Activated T-cell treated with anti-CD3 and anti-CD28 coated beads, Interleukin-2, amount 50 U/mL, for 48 hours (primary cell): ENCODE measurements around the gene KIAA1755.

Experiments
- DNase-seq, 2 experiments: peaks; one replicate each; pipeline ENCODE4 v3.0.0-alpha.2; 2020

KIAA1755 gene

DNA sequence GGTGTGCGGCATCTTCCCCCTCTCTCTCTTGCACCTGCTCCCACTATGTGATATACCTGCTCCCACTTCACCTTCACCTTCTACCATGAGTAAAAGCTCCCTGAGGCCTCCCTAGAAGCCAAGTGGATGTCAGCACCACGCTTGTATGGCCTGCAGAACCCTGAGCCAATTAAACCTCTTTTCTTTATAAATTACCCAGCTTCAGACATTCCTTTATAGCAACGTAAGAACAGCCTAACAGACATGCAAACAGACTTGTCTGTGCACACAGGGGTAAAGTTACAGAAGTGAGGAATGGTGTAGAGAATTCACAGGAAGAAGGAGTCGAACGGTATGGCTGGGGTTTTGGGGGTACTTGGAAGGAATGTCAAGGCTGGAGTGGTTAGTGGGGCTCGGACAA is 80.7 kb downstream of the KIAA1755 start:
- DNase-seq, result no peak

GRCh38 chr20:38178581-38178980 is 82.0 kb downstream of the KIAA1755 start:
- DNase-seq, result no peak

DNA sequence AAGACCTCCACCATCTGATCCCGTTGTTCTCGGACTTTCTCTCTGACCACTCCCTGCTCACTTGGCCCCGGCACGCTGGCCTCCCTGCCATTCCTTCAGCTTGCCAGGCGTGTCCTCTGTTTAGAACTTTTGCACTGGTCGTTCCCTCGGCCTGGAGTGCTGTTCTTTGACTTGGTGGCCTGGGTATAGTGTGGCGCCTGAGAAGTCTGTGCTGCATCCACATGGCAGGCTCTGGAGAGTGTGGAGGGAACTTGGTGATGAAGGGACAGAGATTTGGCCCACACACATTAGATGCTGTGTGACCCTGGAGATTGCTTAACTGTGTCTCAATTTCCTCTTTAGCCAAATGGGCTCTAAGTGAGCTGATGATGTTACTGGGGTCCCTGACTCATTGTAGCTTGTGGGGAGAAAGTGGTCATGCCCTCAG is 82.5 kb downstream of the KIAA1755 start:
- DNase-seq, result no peak

DNA sequence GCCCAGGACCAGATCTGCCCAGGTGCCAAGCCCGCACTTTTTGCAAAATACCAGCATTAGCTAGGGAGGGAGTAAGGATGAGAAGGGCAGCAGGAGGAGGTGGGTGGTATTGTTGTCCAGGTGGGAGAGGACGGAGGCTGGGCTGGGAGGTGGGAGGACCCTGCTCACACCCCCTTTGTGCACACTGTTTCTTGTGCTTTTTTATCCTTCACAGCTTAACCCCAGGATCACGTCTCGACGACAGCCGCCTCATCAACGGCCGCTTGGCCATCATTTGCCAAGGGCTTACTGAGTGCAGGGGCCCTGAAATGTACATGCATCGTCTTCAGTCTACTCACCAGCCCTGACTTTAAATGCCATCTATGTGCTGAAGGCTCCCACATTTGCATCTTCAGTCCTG is 83.3 kb downstream of the KIAA1755 start:
- DNase-seq, result no peak

GRCh38 chr20:38175304-38176180 is 85.0 kb downstream of the KIAA1755 start:
- no peak for DNase-seq

- DNase-seq, result no peak
Observed at GRCh38 chr20:38173237-38174156, 87.0 kb downstream of the KIAA1755 start.

DNA sequence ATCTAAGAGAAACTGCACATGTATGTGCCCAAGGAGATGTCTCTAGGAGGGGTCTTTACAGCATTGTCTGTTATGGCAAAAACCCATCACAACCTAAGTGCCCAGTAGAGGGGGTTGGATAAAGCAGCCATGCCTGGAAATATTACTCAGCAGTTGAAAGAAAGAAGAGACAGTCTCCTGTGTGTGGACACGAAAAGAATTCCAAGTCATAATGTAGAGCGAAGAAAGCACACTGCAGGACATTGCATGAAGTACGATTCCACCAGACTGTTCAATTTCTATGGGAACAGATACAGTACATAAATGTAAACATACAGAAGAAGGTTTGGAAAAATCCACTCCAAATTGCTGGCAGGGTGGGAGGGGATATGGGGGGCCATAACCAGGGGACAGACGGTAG is 88.1 kb downstream of the KIAA1755 start:
- DNase-seq, result no peak

GRCh38 chr20:38171675-38172043 is 88.9 kb downstream of the KIAA1755 start:
- DNase-seq, result no peak

- DNase-seq, result no peak
Observed at GRCh38 chr20:38170826-38171674, 89.5 kb downstream of the KIAA1755 start.

GRCh38 chr20:38170219-38170825 is 90.2 kb downstream of the KIAA1755 start:
- no peak for DNase-seq

DNA sequence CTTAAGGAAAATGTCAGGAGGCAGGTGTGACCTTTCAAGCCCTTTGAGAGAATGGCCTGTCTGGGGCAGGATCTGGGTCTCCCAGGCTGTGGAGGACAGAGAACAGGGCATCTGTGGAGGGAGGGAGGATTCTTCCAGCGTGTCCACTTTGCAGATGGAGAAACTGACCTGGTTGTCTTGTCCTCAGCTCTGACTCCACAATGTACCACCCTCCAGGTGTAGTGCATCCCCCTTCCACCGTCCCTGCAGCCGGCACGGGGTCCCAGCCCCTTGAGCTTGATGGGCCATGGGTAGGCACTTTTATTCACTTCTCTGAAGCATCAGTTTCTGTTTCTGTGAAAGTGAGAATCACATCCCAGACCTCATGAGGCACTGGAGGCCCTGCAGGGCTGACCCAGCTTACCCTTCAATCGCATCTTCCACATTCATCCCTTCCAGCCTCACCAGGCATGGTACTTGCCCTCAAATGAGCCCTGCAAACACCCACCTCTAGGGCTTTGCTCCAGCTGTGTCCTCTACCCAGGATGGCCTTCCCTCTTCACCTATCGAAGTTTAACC is 90.8 kb downstream of the KIAA1755 start:
- DNase-seq, result no peak

DNA sequence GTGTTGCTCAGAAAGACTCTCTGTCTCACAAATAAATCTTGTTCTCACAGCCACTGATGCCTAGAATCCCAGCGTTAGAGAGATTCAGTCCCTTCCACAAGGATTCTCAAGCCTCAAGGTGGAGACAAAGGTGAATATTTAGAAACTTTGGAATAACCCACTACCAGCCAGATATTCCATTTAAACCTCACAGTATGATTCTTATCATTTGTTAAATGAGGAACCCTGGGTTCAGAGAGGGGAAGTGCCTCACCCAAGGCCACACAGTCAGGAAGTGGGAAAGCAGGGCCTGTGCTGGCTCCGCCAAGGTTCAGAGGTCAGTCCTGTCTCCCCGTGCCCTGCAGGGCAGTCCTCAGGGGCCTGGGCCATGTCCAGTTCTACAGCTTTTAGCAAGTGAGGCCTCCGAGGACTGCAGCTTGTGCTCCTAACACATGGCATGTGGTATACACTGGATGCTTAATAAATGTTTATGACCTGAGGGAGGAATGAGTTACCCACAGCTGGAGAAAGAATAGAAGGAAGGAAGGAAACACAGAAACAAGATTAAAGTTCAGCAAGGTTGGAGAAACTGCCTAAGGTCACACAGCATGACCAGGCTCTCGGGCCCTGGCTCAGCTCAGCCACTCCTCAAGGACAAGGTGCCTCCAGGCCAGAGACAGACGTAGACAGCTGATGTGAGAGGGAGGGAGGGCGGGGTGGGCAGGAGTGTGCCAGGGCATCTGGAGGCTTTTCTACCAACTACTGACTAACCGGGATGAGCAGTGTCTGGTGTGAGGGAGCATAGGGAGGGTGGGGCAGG is 91.5 kb downstream of the KIAA1755 start:
- no peak for DNase-seq

- DNase-seq, result no peak
Observed at GRCh38 chr20:38167851-38168760, 92.4 kb downstream of the KIAA1755 start.

DNA sequence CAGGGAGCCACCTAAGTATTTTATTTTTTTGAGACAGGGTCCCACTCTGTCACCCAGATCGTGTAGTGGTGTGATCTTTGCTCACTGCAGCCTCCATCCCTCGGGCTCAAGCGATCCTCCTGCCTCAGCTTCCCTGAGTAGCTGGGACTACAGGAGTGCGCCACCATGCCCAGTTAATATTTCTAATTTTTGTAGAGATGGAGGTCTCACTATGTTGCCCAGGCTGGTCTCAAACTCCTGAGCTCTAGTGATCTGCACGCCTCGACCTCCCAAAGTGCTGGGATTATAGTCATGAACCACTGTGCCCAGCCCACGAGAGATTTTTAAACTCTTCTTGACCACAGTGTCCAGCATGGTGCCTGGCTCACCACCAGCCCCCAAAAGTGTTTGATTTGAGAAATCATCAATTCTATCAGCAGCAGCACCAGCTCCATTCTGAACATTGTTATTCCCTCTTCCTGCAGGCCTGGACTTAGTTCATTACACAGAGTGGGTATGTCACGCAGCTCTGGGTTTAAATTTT is 93.1 kb downstream of the KIAA1755 start:
- no peak for DNase-seq

- DNase-seq, result no peak
Observed at GRCh38 chr20:38166703-38167233, 93.8 kb downstream of the KIAA1755 start.

GRCh38 chr20:38165966-38166702 is 94.4 kb downstream of the KIAA1755 start:
- DNase-seq, result no peak

DNA sequence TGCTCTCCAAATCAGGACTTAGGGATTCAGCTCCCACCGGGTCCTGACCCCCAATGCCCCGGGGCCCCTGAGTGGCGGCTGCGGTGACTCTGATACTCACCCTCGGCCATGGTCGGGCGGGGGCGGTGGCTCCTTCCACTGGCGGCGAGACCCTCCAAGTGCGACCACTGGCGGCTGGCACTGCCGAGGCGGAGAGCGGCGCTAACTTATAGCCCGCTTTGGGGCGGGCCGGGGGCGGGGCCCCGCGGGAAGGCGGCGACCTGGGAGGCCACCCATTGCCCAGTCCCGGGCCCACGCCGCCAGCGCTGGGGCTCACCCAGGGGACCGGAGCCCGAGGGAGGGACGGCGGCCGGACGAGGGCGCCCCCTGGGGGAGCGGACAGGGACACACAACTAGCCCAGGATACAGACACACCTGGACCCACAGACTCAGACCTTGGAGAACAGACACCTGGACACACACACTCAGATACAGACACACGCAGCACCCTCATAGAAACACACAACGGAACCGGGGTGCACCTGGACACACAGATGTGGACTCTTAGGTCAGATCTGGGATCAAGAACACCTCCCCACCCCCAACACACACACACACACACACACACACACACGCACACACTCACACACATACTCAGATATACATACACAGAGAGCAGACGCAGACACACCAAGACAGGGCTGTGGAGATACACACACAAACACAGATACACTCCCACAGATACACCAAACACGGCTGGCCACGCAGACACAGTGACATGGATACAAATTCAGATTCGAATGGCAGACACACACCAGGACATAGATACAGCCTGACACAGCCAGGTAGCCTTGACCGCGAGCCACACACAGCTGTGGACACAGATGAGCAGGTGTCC is 95.2 kb downstream of the KIAA1755 start, which contains the start of gene TGM2:
TGM2 (minus strand) TSS at position 182 of the 877 bp plus-strand sequence; CDS start at position 110, 72 bp downstream.
- peak; percentile 63 to 71 for DNase-seq
